ENCODE measurements around the gene PRSS36. TPM values are rescaled to one million over a fixed set of nuclear protein-coding genes. Genes with fewer than 3 reads are reported as not detected.
A peak's percentile ranks its signal among the peaks of the same experiment; 100 is the strongest.

PRSS36 gene
- polyA plus RNA-seq, 3 donors = 3.1 to 4.2 (median 3.4) TPM

- Histone ChIP-seq H3K9ac (ENCODE audit: insufficient read depth, low read length, poor library complexity, severe bottlenecking) (peak within 1 kb of the TSS; percentile 94), H3K4me1 (ENCODE audit: control insufficient read depth in 1 of 2, insufficient read depth in 2 of 2, low read length in 2 of 2) (peaks cover 44 to 57% of the 10 kb centered on the region in 2 donors), H3K27me3 (ENCODE audit: control insufficient read depth in 2 of 2, insufficient read depth in 2 of 2, low read length in 2 of 2) (no peaks in the 10 kb centered on the region), H2AFZ (ENCODE audit: insufficient read depth, low read depth, low read length, poor library complexity, severe bottlenecking) (peak within 1 kb of the TSS; percentile 86), H3K4me2 (replicated peaks; ENCODE audit: extremely low read depth, low read length, poor library complexity, severe bottlenecking) (peak within 1 kb of the TSS; percentile 99), H3K9me3 (replicated peaks in 1 of 2; ENCODE audit: control insufficient read depth in 1 of 2, insufficient read depth in 1 of 2, low read length in 2 of 2) (no peaks in the 10 kb centered on the region), H4K20me1 (ENCODE audit: insufficient read depth, low read length) (peaks cover 8% of the 10 kb centered on the region), H3K4me3 (replicated peaks in 1 of 3; ENCODE audit: low read depth in 2 of 3, low read length in 3 of 3) (peak within 1 kb of the TSS; percentile 81 to 93 (median 85)), H3K36me3 (replicated peaks in 1 of 2; ENCODE audit: control insufficient read depth in 1 of 2, insufficient read depth in 2 of 2, low read length in 2 of 2) (peaks cover 34 to 38% of the 10 kb centered on the region in 2 donors), H3K27ac (ENCODE audit: low read depth in 1 of 2, low read length in 2 of 2) (peak within 1 kb of the TSS; percentile 32 to 89), H3K79me2 (ENCODE audit: insufficient read depth, low read length) (peaks cover 37% of the 10 kb centered on the region)
- DNase-seq = peak; percentile 38 to 57 (median 56)
- 4% methylated on average over 64 of the region's 68 CpGs for WGBS (ENCODE audit: insufficient coverage)
- Mint-ChIP-seq H3K27ac (peak within 1 kb of the TSS in 6 of 7 donors; percentile 79 to 95 (median 88)), H3K36me3 (peaks cover 34 to 36% of the 10 kb centered on the region in 2 donors), H3K4me1 (peaks cover 42% of the 10 kb centered on the region), H3K27me3 (ENCODE audit: low read depth in 3 of 3) (peaks cover 0 to 2% (median 0%) of the 10 kb centered on the region in 3 donors), H3K4me3 (peak within 1 kb of the TSS; percentile 87 to 92), H3K9me3 (no peaks in the 10 kb centered on the region)
- TF ChIP-seq CTCF (IDR thresholded peaks at IDR 0.05) = no peak
- intact Hi-C loops (cut with micrococcal nuclease) = no loop called here
Measured at GRCh38 chr16:31108035-31108793, 41.7 kb downstream of the PRSS36 start, which contains the start of gene BCKDK. Gene BCKDK, plus strand, starts transcription at chr16:31108386. Its CDS starts 838 bp downstream, at chr16:31109224.

- H3K79me2 ChIP-seq (ENCODE audit: insufficient read depth, low read length) = peaks cover 37% of the 10 kb centered on the region
- peaks cover 0 to 2% (median 0%) of the 10 kb centered on the region in 3 donors for H3K27me3 Mint-ChIP-seq (ENCODE audit: low read depth in 3 of 3)
- TF ChIP-seq CTCF (IDR thresholded peaks at IDR 0.05) = no peak
- peaks cover 32 to 33% of the 10 kb centered on the region in 2 donors for H3K36me3 ChIP-seq (replicated peaks in 1 of 2; ENCODE audit: control insufficient read depth in 1 of 2, insufficient read depth in 2 of 2, low read length in 2 of 2)
- no peaks in the 10 kb centered on the region for H3K9me3 ChIP-seq (replicated peaks in 1 of 2; ENCODE audit: control insufficient read depth in 1 of 2, insufficient read depth in 1 of 2, low read length in 2 of 2)
- peak overlapping the region in 3 of 7 donors; percentile 25 to 90 (median 77) for H3K27ac Mint-ChIP-seq
- H3K4me2 ChIP-seq (replicated peaks; ENCODE audit: extremely low read depth, low read length, poor library complexity, severe bottlenecking) = no peak overlapping the region
- no peak overlapping the region for H3K27ac ChIP-seq (ENCODE audit: low read depth in 1 of 2, low read length in 2 of 2)
- intact Hi-C loops (cut with micrococcal nuclease) = loop anchor here in 1 of 2 donors (2.0 kb wide), 1 partner anchor 35 kb away; no protein-coding TSS in a partner anchor
- H3K4me3 Mint-ChIP-seq = no peak overlapping the region
- peaks cover 8% of the 10 kb centered on the region for H4K20me1 ChIP-seq (ENCODE audit: insufficient read depth, low read length)
- H3K4me1 Mint-ChIP-seq = peaks cover 34% of the 10 kb centered on the region
- H3K36me3 Mint-ChIP-seq = peaks cover 32% of the 10 kb centered on the region in 2 donors
- H3K27me3 ChIP-seq (ENCODE audit: control insufficient read depth in 2 of 2, insufficient read depth in 2 of 2, low read length in 2 of 2) = no peaks in the 10 kb centered on the region
- peaks cover 37 to 50% of the 10 kb centered on the region in 2 donors for H3K4me1 ChIP-seq (ENCODE audit: control insufficient read depth in 1 of 2, insufficient read depth in 2 of 2, low read length in 2 of 2)
- DNase-seq = no peak
- no peak overlapping the region for H3K9ac ChIP-seq (ENCODE audit: insufficient read depth, low read length, poor library complexity, severe bottlenecking)
- H3K4me3 ChIP-seq (replicated peaks in 1 of 3; ENCODE audit: low read depth in 2 of 3, low read length in 3 of 3) = no peak overlapping the region
- WGBS (ENCODE audit: insufficient coverage) = 90% methylated on average over 5 of the region's 6 CpGs
- H2AFZ ChIP-seq (ENCODE audit: insufficient read depth, low read depth, low read length, poor library complexity, severe bottlenecking) = no peak overlapping the region
- no peaks in the 10 kb centered on the region for H3K9me3 Mint-ChIP-seq
Measured at GRCh38 chr16:31107465-31107867, 42.4 kb downstream of the PRSS36 start.
